ENCODE data around the gene ADGRD2. TPM values are rescaled to one million over a fixed set of nuclear protein-coding genes. Genes with fewer than 3 reads are reported as not detected.

The ADGRD2 gene
- total RNA-seq, 1 experiment from 2014 or later: not detected

GRCh38 chr9:124493218-124493617 is 43.0 kb downstream of the ADGRD2 start:
- Histone ChIP-seq H3K9ac (ENCODE audit: low read length) (no peak overlapping the region), H3K79me2 (ENCODE audit: insufficient read depth, low read length) (no peaks in the 10 kb centered on the region), H3K36me3 (ENCODE audit: control insufficient read depth in 1 of 2, insufficient read depth in 2 of 2, low read length in 2 of 2) (no peaks in the 10 kb centered on the region), H2AFZ (ENCODE audit: low read depth, low read length, poor library complexity, severe bottlenecking) (no peak overlapping the region), H3K9me3 (ENCODE audit: control insufficient read depth in 1 of 2, insufficient read depth in 1 of 2, low read depth in 1 of 2, low read length in 2 of 2) (no peaks in the 10 kb centered on the region), H3K27ac (ENCODE audit: low read depth, low read length) (no peak overlapping the region), H4K20me1 (ENCODE audit: insufficient read depth) (no peaks in the 10 kb centered on the region), H3K4me2 (ENCODE audit: low read length) (no peak overlapping the region), H3K9me2 (ENCODE audit: insufficient read depth) (no peaks in the 10 kb centered on the region), H3K4me3 (replicated peaks in 1 of 2; ENCODE audit: low read depth in 1 of 2, low read length in 2 of 2) (no peak overlapping the region), H3K4me1 (ENCODE audit: control insufficient read depth in 1 of 2, insufficient read depth in 2 of 2, low read length in 2 of 2) (no peaks in the 10 kb centered on the region), H3K27me3 (ENCODE audit: insufficient read depth, low read length) (no peaks in the 10 kb centered on the region)
- BruUV-seq (replicated peaks): no TSS peak
- intact Hi-C loops (cut with micrococcal nuclease): no loop called here
- ChIA-PET RAD21 (ENCODE audit: low non-redundant PET in 1 of 2, low total read pairs in 2 of 2, uncharacterized antibody in 2 of 2, unreplicated experiment in 2 of 2) (no interaction called here), POLR2A (no interaction called here), CTCF (no interaction called here)
- TF ChIP-seq JUND (IDR thresholded peaks at IDR 0.05) (no peak), REST (IDR thresholded peaks at IDR 0.05; ENCODE audit: low read depth) (no peak), ZBTB33 (IDR thresholded peaks at IDR 0.05; ENCODE audit: extremely low read depth, insufficient replicate concordance, low read length) (no peak), POLR2AphosphoS5 (IDR thresholded peaks at IDR 0.05; ENCODE audit: low read depth, low read length) (no peak), FOSL1 (IDR thresholded peaks at IDR 0.05; ENCODE audit: low read depth) (no peak), ZFX (IDR thresholded peaks at IDR 0.05) (no peak), EZH2 (IDR thresholded peaks at IDR 0.05) (no peak), SIN3A (IDR thresholded peaks at IDR 0.05; ENCODE audit: low read depth) (no peak), ELF1 (IDR thresholded peaks at IDR 0.05; ENCODE audit: borderline replicate concordance, low read depth) (no peak), ATF3 (IDR thresholded peaks at IDR 0.05) (no peak), EGR1 (IDR thresholded peaks at IDR 0.05; ENCODE audit: low read depth) (no peak), YY1 (IDR thresholded peaks at IDR 0.05; ENCODE audit: extremely low read depth, insufficient replicate concordance, low read depth, low read length) (no peak), CEBPB (IDR thresholded peaks at IDR 0.05; ENCODE audit: low read depth) (no peak), SP1 (IDR thresholded peaks at IDR 0.05; ENCODE audit: low read depth) (no peak), ZNF274 (IDR thresholded peaks at IDR 0.05; ENCODE audit: low read depth, low read length) (no peak)
- DNase-seq (ENCODE audit: low read depth, low spot score): no peak
- ATAC-seq: no peak

Measured in HCT116 (cell line).